Testis (tissue), 2 donors: ENCODE data around the gene NEK7.

ENCODE experiments used
- CTCF ChIP-seq, 3 experiments: fragments of 450-650 bp in 2 of 3; fragments of 200-600 bp in 1 of 3; sonication (generic) in 1 of 3; IDR thresholded peaks; one replicate each; pipeline ENCODE4 v1.5.1; 2016 to 2019; ENCODE audit warnings: antibody characterized with exemption in 3 of 3, mild to moderate bottlenecking in 2 of 3, moderate library complexity in 1 of 3
- POLR2A ChIP-seq: fragments of 450-650 bp; IDR thresholded peaks from one replicate; pipeline ENCODE4 v1.6.1; 2017; ENCODE audit warnings: antibody characterized with exemption, mild to moderate bottlenecking, moderate library complexity

GRCh38 chr1:198304431-198304830, 147.6 kb downstream of the NEK7 start:
- no peak for TF ChIP-seq POLR2A
- no peak for TF ChIP-seq CTCF (IDR thresholded peaks at IDR 0.05)
